HL-60 (cell line): ENCODE data around the gene PARL.
"Not testable (repeated sequence)": the region's sequence is repeated elsewhere in the genome, so short reads cannot be mapped to it uniquely, and the experiment has no call there.

Experiments used
- DNase-seq, 2 experiments: peaks; one replicate each; pipeline ENCODE4 v3.0.0-alpha.2; 2010 to 2020; ENCODE audit warnings: low read depth in 1 of 2, low spot score in 1 of 2
- H3K27ac ChIP-seq: fragments of 250-450 bp; sonication (Bioruptor Pico); replicated peaks from 2 replicates; pipeline ENCODE4 v1.5.1; 2020; ENCODE audit warnings: mild to moderate bottlenecking, moderate library complexity
- H3K27me3 ChIP-seq: fragments of 250-450 bp; sonication (Bioruptor Pico); 2 replicates; pipeline ENCODE4 v1.5.1; 2021; ENCODE audit warnings: mild to moderate bottlenecking, moderate library complexity; ENCODE audit not compliant: insufficient read depth, poor library complexity, severe bottlenecking
- H3K4me3 ChIP-seq: replicated peaks from 2 replicates; pipeline ENCODE4 v1.5.1; 2011; ENCODE audit warnings: mild to moderate bottlenecking, control low read depth, low read length; ENCODE audit not compliant: insufficient read depth
- CTCF ChIP-seq: IDR thresholded peaks from one replicate; pipeline ENCODE4 v1.5.1; 2011; ENCODE audit warnings: low read length, control low read depth, inconsistent platforms; ENCODE audit not compliant: insufficient read depth
- GABPA ChIP-seq: IDR thresholded peaks from 2 replicates; pipeline ENCODE4 v1.6.1; 2012; ENCODE audit warnings: low read depth
- POLR2AphosphoS5 ChIP-seq: IDR thresholded peaks from 2 replicates; pipeline ENCODE4 v1.6.1; 2012; ENCODE audit warnings: low read depth
- REST ChIP-seq: IDR thresholded peaks from 2 replicates; pipeline ENCODE4 v1.6.1; 2012; ENCODE audit warnings: low read depth; ENCODE audit not compliant: insufficient replicate concordance
- SPI1 ChIP-seq: IDR thresholded peaks from 2 replicates; pipeline ENCODE4 v1.6.1; 2012; ENCODE audit warnings: low read depth, mild to moderate bottlenecking, borderline replicate concordance

Gene PARL

GRCh38 chr3:183790700-183791099 lies 94.0 kb downstream of the PARL start:
- TF ChIP-seq CTCF (no peak), POLR2AphosphoS5 (no peak), REST (no peak), SPI1 (no peak), GABPA (no peak)
- Histone ChIP-seq H3K27me3 (no peaks in the 10 kb centered on the region), H3K27ac (no peak overlapping the region), H3K4me3 (no peak overlapping the region)
- no peak for DNase-seq

- TF ChIP-seq SPI1 = no peak
- TF ChIP-seq POLR2AphosphoS5 = no peak
- no peak for TF ChIP-seq REST
- TF ChIP-seq GABPA = no peak
- TF ChIP-seq CTCF = no peak
- no peak overlapping the region for H3K4me3 ChIP-seq
- no peak for DNase-seq
- no peak overlapping the region for H3K27ac ChIP-seq
- no peaks in the 10 kb centered on the region for H3K27me3 ChIP-seq
Observed at GRCh38 chr3:183789826-183790225, 94.9 kb downstream of the PARL start.

- H3K27ac ChIP-seq = peak overlapping the region; percentile 34
- DNase-seq = peak; percentile 52 to 80
- H3K27me3 ChIP-seq, H3K4me3 ChIP-seq: not testable (repeated sequence)
Observed at GRCh38 chr3:183784503-183784902, 100.2 kb downstream of the PARL start.

GRCh38 chr3:183782576-183783276 lies 102.0 kb downstream of the PARL start:
- TF ChIP-seq SPI1 (0 out of 2 replicates have a peak, but pooled peaks have one; percentile 10), REST (no peak), POLR2AphosphoS5 (no peak), CTCF (no peak), GABPA (no peak)
- H3K27me3 ChIP-seq = no peaks in the 10 kb centered on the region
- H3K27ac ChIP-seq = peak overlapping the region; percentile 26
- H3K4me3 ChIP-seq = no peak overlapping the region
- no peak for DNase-seq
